Transverse colon (tissue), 3 donors: ENCODE measurements around the gene HOXB13.

Source experiments
- POLR2A ChIP-seq: fragments of 450-650 bp; IDR thresholded peaks from one replicate; pipeline ENCODE4 v1.6.1; 2016; ENCODE audit warnings: antibody characterized with exemption, mild to moderate bottlenecking, moderate library complexity
- POLR2AphosphoS5 ChIP-seq, 3 donors: sonication (generic); formaldehyde crosslinking; IDR thresholded peaks; one replicate each; pipeline ENCODE4 v1.6.1; 2016; ENCODE audit warnings: antibody characterized with exemption in 3 of 3

DNA sequence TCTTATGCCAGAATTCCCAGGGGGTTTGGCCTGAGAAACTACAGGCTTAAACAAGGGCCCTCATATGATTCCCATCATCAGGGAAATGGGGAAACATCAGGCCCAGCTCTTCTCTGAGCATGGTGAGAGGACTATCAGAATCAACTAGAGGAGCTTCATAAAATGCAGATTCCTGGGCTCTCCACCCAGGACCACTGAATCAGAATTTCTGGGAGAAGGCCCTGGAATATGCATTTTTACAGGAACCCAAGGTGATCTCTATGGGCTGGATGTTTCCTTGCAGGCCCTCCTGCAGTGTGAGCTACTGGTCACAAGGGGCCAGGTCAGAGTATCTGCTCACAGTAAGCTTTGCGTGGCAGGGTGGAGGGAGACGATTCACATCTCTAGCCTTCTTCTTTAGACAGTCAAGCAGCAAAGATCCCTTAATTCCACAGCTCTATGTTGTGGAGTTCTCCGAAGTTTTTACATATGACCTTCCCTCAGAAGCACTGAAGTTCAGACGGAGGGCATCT, 38.8 kb upstream of the HOXB13 start:
- no peak for TF ChIP-seq POLR2AphosphoS5 (IDR thresholded peaks at IDR 0.05)
- TF ChIP-seq POLR2A: no peak
